Germinal center (tissue), 1 donor: ENCODE data around the gene AGMO.

Source experiments
- DNase-seq: peaks from one replicate; pipeline ENCODE4 v3.0.0; 2012; ENCODE audit warnings: mixed read lengths, low spot score

The AGMO gene

DNA sequence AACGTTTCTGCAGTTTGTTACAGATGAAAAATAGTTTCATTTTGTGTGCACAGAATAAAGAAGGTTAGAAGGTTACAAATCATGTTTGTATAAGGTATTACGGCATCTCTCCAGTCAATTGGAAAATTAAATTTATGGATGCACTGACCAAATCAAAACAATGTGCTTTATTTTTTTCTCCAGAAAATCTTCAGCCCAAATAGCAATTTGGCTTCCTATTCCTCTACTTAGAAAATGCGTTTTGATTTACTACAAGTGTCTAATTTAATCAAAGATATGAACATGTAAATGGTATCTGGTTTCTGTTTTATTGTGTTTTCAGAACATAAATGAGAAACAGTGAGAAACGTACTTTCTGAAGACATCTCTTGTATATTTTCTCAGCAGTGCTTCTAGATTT, 63.4 kb downstream of the AGMO start:
- no peak for DNase-seq

DNA sequence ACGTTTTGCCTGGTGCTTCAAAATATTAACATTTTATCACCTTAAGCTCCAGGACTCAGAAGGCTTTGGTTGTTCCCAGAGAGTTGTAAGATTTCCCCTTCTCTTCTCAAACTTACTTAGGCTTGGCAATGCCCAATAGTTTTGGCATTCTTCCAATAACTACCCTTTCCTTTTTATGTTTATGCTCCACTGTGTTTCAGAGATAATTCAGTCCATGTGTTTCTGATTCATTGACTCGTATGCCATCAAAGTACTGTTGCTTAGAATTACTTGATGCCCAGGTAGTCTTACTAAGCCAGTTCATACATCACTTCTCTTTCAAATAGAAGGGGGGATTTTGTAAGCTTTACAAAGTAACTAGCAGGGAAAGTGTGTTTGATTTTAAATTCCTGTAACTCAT, 66.6 kb downstream of the AGMO start:
- DNase-seq = no peak

DNA sequence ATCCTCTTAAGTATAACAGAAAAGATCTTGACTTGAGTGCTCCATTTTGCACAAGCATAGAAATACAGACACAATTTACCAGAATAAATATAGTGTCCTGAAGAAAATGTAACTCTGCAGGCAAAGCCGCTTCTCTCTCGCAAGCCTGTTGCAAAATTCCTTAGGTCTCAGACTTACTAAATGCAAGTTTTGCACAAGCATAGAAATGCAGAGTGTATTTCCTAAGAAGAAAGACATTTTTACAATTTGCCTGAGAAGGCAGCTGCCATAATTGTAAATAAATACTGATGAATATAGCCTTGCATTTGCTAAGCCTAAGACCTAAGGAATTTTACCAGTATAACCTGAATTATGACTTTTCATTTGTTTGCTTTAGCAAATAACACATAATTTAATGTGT, 67.1 kb downstream of the AGMO start:
- no peak for DNase-seq

DNA sequence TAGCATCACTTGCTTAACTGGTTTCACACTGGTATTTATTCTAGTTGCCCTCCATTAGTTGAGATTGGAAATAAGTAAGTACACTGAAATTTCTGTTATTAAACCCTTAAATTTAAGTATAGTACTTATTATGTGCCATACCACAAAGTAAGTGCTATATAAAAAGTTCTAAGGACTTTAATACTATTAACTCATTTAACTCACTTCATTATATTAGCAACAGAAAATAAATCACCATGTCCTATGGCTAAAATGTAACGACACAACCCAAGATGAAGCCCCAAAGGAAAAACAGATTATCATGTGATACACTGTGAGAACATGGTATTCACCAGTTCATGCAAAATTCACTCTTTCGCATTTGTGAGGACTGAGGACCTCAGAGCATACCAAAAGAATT, 70.5 kb downstream of the AGMO start:
- no peak for DNase-seq

DNA sequence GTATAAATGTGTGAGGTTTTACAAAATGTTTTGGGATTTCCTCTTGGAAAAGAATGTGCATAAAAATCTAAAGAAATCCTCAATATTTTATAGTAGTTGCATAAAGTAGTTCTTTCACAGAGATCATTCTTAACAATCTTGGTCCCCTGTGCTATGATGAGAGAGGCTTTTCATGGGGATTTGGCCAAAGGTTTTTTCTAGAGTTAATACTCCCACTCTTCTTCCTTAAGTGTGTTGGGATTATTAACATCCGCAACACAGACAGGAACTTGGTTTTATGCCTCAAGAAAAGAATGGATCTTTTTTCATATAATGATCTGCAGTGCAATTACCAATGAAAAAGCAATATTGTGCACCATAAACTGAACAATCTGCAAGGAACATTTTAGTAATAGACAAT, 71.5 kb downstream of the AGMO start:
- DNase-seq = no peak

DNA sequence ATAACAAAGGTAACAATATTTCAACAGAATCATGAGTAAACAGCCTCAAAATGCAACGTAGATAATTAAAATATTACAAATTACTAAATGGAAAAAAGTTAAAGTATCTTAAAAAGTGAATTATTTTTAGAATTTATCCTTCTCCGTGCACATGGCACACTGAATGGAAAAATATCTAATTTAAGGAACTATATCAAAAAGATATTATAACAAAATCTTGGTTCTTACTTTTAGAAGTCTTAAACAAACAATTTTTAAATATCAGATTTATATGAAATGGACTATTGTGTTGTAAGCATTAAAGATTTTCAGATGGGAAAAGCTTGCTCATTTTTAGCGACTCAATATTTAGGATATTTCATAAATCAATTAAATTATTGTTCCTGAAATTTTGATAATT, 72.0 kb downstream of the AGMO start:
- DNase-seq = no peak

DNA sequence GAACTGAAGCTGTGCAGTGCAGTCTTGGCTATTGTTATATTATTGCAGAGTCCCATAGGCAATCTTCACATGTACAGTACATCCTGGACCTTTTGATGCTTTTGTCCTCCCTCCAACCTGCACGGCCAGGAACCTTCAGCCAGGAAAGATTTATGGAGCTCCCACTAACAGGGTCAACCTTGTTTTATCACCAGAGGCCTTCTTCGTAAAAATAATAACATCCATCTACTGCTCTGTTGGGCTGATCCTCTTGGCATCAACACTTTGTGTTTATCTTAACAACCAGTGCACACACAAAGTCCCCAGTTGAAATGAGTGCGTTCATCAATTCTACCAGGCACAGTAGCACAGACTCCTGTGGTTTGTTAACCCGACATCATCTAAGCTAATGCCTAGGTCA, 72.4 kb downstream of the AGMO start:
- DNase-seq = no peak

DNA sequence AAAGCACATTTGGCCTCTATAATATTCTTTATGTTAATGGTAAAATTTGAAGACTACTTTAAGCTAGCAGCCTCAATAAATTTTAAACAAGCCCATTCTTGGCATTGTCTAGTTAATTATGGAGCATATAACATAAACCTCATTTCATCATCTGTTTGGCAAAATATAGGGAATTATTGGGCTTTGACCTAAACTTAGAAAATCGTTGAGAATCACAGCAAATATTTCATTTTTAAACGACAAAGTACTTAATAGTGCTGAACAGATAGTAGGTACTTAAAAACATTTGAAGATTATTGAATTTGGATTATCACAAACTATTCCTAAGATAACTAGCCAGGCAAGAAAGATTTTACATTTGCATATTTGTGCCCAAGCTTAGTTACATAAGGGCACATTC, 73.4 kb downstream of the AGMO start:
- no peak for DNase-seq

DNA sequence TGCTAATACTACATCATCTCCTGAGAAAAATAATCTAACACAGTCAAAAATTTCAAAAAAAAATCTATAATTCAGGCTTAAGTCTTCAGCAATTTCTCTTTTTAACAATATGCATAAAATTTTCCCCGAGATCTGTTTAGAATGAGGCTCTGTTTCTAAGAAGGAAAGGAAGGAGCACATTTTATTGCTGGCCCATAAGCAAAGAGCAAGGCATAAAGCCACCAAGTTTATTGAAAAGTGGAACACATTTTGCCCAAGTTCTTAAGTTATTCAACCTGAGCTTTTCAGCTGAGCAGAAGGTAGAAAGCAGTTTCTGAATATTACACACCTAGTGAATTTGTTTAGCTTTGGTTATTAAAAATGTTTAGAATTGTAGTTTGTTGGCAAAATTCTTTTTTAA, 73.9 kb downstream of the AGMO start:
- no peak for DNase-seq

DNA sequence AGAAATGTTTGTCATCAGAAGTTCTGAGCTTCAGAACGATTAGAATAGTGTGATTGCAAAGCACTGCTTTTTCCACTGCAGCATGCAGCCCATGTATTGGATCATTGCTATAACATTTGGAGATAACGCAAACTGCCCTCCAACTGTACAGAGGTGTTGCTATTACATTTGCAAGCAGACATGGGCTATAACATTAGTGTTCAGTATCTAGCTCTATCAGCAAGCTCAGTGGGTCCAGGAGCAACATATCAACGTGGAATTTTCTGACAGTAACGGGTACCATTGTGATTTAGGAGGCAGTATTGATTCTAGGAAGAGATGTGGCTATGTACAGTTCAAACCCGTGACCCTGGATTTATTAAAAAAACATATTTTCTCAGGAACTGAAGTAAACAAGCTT, 75.8 kb downstream of the AGMO start:
- DNase-seq = no peak

DNA sequence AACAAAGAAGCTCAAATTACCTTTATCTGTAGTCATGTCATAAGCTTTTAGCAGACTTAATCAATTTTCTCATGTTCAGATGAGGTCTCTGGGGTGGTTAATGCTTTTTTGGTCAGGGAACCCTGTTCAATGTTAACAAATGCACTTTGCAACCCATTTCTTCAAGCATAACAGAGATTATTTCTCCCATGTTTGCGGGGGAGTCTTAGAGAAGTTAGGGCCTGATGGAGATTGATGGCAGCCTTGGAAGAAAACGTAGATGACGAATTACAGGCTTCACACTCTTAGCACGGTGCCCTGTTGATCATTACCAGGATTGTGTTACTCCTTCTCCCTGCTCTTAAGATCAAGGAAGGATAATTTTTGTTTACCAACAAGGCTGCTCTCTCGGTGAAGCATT, 76.4 kb downstream of the AGMO start:
- no peak for DNase-seq

DNA sequence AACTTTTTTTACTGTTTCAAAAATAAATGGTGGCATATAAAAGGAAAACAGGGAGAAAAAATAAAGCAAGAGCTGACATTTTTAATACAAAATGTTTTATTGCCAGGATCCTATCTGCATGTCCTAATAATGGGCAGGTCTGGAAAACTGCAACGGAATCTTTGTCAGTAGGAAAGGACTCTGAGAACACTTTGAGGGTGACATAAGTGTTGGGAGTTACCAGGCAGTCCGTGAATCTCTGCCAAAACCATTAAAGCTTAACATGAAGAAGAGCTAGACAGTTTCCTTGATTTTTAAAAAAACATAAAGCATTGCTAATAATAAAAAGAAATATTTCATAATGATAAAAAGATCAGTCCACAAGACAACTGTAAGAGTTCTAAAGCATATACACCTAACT, 80.7 kb downstream of the AGMO start:
- no peak for DNase-seq

DNA sequence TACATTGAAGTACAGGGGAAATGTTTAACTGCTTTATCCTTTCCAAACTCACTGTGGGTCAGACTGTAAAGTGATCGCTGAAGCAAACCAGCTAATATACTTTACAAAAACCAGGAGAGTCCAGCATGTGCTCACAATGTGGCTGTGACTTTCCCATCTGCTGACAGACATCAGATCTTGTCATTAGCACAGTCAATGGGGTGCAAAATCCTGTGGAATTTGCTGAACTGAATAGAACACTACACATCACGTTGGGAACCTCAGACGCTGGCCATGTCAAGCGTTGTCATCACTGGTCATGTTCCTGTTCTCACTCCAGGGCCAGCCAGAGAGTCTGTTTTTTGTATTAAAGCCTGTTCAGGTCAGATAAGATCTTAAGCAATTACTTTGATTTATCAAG, 83.4 kb downstream of the AGMO start:
- DNase-seq = no peak

DNA sequence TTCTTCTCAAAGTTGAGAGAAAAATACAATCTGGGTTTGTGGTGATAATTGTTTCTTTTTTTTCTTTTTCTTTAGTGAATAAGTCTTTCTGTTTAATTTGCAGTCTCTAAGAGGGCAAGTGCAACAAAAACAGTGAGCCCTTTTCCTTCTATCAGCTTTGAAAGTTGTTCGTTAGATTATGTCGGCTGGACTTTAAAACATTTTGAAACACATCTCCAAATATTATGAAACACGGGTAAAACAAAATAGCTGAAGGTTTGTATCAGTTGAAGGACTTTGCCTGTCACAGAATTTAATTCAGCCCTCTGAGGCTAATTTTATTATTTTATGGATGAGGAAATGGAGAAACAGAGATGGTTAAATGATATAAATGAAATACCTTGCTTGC, 85.3 kb downstream of the AGMO start:
- DNase-seq = no peak

DNA sequence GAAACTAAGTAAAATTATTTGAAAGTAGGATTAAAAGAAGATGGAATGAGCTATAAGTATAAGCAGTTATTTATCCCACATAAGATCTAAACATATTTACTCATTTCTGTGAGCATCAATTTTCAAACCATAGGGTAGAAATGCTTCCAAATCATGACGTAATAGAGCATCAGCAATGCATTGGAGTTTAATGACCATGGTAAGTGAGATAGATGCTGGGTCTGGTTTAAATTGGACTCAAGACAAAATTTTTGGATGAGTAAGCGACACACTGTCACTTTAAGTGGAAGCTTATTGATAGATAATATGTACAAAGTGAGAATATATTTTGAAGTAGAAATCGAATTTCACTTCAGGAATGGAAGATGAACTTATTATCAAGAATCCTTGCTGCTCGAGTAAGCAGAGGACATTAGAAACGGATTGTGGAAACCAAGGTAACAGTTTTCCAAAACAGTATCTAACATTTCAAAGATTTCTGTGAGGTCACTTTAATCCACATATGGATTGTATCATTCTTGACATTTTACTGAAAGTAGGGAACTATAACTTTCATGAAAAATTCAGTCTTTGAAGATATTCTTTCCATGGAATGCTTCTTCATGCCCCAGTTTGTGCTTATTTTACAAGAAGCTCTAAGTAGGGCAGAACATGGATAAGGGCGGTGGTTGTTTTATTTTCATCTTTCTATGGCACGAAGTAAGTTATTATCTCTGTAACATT, 85.8 kb downstream of the AGMO start:
- no peak for DNase-seq

DNA sequence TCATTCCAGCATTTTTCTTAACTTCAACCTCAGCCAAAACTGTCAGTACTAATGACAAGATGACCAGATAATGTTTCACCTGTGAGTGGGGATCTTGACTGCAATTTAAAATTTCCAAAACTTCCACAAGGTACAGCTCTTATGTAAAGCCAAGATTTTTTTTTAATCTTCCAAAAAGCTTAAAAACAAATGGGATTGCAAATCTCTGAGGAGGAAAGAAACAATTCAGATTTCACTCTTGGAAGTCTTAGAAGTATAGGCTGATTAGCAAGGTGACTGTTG, 90.2 kb downstream of the AGMO start:
- no peak for DNase-seq

DNA sequence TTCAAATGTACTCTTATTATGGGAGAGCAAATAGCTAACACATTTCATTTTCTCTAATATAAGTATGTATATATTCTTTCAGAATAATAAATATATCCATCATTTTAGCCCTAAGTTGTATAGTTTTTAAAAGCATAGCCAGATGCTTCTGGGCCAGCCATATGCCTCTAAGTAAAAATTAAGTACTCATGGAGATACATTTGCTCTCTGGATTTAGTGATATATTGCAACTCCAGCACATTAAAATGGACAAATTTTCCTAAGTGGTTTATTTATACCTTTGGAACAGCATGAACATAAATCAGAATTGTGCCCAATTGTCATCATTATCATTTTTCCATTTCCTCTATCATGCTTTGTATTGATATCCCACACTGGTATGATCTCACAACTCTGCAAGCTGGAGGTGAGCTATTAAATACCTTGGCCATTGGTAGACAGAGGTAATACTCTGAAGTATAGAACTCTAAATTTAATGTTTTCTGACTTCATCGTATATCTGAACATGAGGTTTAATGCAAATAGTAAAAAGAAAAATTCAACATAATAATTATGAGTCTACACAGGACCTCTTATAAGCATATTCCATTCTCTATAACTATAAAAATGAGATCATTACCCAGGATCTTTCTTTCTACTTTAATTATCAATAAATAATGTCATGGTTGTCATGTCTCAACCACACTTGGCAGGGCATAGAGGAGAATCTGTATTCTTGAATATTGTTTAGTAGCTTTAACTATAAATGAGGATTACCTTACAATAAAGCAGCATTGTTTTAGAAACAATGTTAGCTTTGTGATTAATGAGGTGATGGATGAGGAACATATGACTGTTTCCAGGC, 90.8 kb downstream of the AGMO start:
- no peak for DNase-seq

DNA sequence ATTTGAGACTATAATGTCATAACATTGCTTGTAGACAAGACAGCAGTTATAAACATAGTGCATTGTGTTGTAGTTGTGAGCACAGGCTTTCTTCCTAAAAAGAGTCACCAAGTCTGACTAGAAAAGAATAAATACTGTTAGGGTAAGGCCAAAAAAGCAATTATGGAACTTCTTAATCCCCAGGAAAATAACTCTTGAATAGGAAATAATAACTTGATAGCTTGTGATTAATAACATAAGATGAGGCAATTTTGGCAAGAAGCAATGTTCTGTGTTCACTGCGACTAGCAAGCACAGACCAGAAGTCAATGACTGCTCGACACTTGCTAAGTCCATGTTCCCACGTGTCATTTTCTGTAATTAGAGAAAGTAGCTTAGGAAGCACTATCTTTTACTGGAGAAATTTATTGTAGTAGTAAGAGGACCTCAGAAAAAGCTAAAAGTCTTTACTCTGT, 97.1 kb downstream of the AGMO start:
- DNase-seq = no peak

DNA sequence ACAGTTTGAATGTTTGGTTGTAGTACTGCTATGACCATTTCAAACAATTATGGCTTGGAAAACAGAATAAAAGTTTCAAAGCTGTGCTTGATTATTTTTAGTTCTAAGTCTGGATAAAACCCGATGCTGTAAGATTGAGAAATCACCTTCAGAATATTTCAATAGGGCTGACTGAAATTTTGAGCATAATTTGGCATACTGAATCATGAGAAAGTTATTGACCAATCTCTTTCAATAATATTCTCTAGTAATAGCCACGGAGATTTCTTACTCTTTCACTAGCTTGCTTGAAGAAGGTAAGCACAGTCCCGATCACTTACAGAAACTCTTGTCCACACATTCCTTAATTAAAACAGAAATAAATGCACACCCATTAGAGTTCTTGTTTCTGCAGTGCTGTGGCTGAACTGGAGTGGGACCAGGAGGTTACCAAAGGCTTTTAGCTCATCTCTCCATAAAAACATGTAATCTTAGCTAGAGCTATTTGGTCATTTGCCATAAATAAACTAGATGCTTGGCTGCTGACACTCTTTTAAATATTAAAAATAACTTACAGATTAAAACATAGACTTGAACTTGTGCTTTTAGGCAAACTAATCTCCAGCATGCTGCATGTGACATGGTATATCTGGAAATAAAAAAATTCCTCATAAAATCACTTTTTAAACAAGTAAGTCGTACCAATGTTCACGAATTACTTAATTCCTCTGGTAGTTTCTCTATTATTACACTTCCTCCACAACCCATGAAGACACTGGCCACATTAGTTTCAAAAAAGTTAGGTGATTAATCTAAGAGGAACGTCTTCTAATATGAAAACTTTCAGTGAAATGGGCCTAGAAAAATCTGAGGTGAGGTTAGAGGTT, 97.8 kb downstream of the AGMO start:
- DNase-seq = no peak

DNA sequence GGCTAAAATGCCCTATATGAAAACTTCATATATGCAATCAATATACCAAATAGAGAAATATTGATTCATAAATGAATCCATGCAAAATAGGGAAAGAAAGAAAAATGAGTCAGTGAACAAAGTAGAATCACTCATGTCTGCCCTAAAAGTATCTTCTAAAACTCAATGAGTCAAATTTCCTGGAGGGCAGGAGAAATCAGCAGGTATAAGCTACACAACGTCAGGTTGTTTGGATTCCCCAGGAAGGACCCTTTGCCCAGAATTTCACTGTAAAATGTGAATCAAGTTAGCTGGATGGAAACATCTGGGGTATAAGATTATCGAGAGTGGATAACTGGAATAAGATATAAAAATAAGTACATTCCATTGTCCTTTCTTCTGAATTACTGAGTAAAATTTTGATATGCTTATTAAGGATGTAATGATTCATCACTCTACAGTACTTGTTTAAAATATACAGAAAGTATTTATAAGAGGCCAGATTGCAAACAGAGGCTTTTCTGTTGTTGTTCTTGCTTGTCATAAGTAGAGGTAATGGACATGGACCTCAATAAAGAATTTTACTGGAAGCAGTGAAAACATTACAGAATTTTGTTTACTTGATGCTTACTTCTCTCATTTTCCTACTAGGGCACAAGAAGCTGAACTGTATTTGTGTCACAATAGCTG, 99.0 kb downstream of the AGMO start:
- no peak for DNase-seq

DNA sequence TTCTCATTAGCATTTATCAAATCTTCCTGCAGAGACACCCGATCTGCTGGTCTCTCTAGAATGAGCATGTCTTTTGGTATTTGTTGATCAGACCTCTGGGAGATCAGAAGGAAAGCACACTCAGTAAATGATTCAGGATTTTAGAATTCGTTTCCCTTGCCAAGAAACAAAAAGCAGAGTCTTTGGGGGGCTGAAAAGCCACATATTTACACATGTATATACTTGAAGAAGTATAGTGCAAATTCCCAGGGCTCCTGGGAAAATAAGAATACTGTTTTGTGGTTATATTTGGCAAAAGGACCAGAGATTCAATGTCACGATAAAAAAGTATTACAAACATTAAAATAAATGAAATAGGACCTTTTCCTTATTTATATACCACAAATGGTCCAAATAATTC, 100.2 kb downstream of the AGMO start:
- no peak for DNase-seq

DNA sequence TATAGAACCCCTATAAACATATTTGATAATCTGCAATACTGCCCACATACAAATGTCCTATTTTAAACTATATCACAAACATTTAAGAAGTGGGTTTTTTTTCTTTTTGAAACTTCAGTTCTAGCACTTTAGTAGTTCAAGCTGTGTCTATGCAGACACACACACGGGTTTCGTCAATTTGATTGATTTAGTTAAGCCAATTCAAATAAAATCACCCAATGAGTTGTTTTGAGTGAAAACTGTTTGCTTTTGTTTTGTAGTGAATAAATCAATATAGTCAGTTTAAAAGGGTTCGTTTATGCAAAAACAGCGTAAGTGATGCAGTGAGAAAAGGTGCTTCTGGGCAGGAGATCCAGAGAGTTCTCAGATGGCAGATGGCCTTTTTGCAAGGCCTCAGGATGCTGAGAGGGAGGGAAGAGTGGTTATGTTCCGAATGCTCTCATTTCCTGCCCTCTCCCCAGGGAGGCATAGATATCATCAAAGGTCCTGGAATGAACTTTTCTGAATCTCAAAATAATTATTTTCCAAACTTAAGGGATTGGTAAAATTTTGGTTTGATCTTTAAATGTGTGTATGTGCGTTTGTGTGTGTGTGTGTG, 102.7 kb downstream of the AGMO start:
- no peak for DNase-seq
